Right renal cortex interstitium (tissue), 3 donors: ENCODE measurements around the gene CHST12. TPM values are rescaled to one million over a fixed set of nuclear protein-coding genes. Genes with fewer than 3 reads are reported as not detected.
"Not testable (repeated sequence)": the region's sequence is repeated elsewhere in the genome, so short reads cannot be mapped to it uniquely, and the experiment has no call there.

Source experiments
- DNase-seq, 3 donors: peaks; one replicate each; pipeline ENCODE4 v3.0.0-alpha.2; 2013; ENCODE audit warnings: low read depth in 3 of 3, low spot score in 2 of 3
- polyA plus RNA-seq, 3 donors: library from polyadenylated mRNA; unstranded; fragments of 120-200 nt; gene quantifications; one replicate each; pipeline ENCODE4 v1.2.1, GENCODE V29; 2013; ENCODE audit not compliant: insufficient read length in 3 of 3

CHST12 gene
- polyA plus RNA-seq, 3 donors: 6.8 to 9.8 (median 8.5) TPM

DNA sequence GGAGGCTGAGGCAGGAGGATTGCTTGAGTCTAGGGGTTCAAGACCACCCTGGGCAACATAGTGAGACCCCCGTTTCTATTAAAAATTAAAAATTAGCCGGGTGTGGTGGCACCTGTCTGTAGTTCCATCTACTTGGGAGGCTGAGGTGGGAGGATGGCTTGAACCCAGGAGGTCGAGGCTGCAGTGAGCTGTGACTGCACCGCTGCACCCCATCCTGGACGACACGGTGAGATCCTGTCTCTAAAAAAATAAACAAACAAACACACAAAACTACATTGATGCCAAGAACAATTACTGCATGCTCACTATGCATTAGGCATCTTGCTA is 761 bp upstream of the CHST12 start:
- DNase-seq: no peak

- DNase-seq: no peak
Observed at GRCh38 chr7:2403718-2404648, 572 bp downstream of the CHST12 start.

GRCh38 chr7:2404714-2405119 is 1.3 kb downstream of the CHST12 start:
- DNase-seq: no peak

GRCh38 chr7:2405201-2405600 is 1.8 kb downstream of the CHST12 start:
- DNase-seq: no peak

- DNase-seq: no peak
Observed at GRCh38 chr7:2405601-2406345, 2.4 kb downstream of the CHST12 start.

DNA sequence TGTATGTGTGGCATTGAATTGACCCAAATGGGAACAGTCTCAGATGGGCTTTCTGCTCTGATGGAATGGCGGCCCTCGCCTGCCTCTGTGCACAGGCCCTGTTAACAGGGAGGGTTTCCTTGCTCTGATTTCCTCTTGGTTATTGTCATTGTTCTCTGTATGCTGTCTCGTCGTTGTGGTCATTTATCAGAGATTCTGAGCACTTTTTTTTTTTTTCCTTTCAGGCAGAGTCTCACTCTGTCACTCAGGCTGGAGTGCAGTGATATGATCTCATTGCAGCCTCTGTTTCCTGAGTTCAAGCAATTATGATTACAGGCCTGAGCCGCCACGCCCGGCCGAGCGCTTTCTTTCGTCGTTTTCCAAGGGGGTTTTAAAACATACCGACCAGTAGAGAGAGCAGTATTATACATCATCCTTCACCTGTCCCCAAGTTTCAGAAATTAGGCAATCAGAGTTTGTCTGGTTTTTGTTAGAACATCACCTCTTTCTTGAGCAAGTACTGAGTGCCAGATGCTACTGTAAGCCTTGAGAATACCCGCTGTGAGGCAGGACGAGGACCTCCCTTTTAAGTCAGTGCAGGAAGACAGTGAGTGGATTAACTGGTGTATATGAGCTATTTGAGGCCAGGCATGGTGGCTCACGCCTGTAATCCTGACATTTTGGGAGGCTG is 6.5 kb downstream of the CHST12 start:
- no peak for DNase-seq

DNA sequence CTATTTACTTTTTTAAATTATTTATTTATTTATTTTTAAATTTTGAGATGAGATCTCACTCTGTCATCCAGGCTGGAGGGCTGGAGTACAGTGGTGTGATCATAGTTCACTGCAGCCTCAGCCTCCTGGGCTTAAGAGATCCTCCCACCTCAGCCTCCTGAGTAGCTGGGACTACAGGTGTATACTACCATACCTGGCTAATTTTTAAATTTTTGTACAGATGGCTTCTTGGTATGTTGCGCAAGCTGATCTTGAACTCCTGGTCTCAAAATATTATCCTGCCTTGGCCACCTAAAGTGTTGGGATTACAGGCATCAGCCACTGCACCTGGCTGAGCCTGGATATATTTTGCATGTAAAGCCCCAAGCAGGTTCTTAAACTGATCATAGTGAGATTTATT is 7.6 kb downstream of the CHST12 start:
- DNase-seq: no peak

- no peak for DNase-seq
Observed at GRCh38 chr7:2411815-2412586, 8.6 kb downstream of the CHST12 start.

DNA sequence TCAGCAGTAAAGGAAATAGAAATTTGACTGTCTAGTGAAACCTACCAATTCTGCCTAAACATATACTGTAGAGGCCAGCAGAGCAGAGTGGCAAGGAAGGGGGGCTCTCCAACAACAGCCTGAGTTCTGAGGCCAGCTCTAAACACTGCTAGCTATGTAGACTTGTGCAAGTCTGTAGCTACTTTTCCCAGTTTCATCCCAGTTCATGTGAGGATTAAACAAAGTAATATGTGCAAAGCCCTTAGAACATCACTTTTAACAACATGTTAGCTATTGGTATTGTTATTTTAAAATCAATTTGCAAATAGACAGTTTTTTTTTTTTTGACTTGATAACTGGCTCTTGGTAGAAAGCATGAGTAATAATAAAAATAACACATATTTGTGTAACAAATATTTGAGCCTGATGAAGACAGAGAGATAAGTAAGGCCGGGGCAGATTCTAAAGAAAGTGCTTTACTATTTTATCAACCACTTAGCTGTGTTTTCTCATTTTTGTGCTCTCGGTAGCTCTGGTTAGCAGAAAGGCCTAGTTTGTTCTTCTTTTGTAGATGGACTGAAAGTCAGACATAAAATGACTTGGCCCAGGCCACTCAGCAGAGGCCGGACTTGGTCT is 9.3 kb downstream of the CHST12 start:
- DNase-seq: no peak

GRCh38 chr7:2416063-2416462 is 12.7 kb downstream of the CHST12 start:
- no peak for DNase-seq

GRCh38 chr7:2416650-2417049 is 13.2 kb downstream of the CHST12 start:
- no peak for DNase-seq

- DNase-seq: not testable (repeated sequence)
Observed at GRCh38 chr7:2417178-2417577, 13.8 kb downstream of the CHST12 start.

DNA sequence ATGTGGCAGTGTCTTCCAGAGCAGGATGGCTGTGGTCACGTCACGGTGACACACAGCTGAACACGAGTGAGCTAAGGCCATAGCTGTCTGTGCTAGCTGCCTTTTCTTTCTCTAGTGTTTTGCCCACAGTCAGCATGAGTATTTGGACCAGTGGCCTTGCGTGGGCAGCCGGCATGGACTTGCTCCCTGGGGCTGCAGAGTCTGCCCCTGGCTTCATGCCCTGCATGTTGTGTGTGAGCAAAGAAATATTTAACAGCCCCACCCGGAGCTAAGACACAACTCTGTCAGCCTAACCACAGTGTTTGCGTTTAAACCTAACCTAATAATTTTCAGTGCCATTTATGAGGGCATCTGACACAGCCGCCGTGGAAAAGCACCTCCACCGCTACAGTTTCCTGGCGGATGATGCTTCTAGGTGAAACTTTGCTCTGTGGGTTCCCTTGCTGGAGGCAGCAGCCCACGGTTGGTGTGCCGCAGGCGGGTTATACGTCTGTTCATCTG is 14.6 kb downstream of the CHST12 start:
- no peak for DNase-seq

DNA sequence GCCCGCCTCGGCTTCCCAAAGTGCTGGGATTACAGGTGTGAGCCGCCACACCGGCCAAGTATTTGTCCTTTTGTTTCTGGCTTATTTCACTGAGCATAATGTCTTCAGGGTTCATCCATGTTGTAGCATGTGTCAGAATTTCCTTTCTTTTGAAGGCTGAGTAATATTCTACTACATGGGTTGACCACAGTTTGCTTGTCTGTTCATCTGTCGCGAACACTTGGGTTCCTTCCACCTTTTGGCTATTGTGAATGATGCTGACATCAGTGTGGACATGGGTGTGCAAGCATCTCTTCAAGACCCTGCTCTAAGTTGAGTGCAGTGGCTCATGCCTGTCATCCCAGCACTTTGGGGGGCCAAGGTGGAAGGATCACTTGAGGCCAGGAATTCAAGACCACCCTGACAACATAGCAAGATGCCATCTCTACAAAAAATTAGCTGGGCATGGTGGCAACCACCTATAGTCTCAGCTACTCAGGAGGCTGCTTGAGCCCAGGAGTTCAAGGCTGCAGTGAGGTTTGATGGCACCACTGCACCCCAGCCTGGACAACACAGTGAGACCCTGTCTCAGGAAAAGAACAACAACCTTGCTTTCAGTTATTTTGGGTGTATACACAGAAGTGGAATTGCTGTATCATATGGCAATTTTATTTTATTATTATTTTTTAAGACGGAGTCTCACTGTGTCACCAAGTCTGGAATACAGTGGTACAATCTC is 17.0 kb downstream of the CHST12 start:
- no peak for DNase-seq

DNA sequence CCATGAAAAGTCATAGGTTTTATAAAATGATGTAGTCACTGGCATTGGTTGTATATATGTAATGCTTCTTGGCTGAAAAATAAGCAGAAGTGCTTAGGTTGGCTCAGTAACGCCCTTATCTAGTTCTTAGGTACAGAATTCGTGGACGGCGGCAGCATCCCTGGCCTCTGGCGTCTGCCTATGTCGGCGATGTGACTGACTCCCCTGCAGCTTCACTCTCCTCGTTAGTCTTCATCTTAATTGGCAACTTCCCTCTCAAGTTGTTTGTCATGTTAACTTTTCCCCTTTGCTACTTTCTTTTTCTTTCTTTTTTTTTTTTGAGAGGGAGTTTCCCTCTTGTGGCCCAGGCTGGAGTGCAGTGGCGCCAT is 18.5 kb downstream of the CHST12 start:
- DNase-seq: no peak

DNA sequence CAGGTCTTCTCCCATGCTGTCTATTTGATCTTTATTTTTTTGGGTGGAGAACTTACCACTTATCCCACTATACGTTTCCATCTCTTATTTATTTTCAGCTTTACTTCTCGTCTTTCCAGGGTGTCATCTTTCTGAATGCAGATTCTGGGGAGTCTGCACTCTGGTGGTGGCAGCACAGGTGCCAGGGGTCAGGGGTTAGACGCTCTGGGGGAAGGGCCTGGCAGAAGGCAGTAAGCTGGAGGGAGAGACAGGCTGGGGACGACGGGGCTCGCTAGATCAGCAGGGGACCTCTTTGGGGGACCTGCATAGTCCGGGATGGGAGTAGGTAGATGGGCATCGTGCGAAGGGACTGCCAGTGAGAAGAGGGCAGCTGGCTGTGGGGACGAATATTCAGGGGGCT is 22.3 kb downstream of the CHST12 start:
- DNase-seq: no peak

- no peak for DNase-seq
Observed at GRCh38 chr7:2431260-2431867, 28.0 kb downstream of the CHST12 start.

DNA sequence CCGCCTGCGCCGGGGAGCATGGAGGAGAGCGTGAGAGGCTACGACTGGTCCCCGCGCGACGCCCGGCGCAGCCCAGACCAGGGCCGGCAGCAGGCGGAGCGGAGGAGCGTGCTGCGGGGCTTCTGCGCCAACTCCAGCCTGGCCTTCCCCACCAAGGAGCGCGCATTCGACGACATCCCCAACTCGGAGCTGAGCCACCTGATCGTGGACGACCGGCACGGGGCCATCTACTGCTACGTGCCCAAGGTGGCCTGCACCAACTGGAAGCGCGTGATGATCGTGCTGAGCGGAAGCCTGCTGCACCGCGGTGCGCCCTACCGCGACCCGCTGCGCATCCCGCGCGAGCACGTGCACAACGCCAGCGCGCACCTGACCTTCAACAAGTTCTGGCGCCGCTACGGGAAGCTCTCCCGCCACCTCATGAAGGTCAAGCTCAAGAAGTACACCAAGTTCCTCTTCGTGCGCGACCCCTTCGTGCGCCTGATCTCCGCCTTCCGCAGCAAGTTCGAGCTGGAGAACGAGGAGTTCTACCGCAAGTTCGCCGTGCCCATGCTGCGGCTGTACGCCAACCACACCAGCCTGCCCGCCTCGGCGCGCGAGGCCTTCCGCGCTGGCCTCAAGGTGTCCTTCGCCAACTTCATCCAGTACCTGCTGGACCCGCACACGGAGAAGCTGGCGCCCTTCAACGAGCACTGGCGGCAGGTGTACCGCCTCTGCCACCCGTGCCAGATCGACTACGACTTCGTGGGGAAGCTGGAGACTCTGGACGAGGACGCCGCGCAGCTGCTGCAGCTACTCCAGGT is 29.7 kb downstream of the CHST12 start:
- no peak for DNase-seq
